Measurements from ENCODE around the gene ZDHHC14.

ZDHHC14 gene

DNA sequence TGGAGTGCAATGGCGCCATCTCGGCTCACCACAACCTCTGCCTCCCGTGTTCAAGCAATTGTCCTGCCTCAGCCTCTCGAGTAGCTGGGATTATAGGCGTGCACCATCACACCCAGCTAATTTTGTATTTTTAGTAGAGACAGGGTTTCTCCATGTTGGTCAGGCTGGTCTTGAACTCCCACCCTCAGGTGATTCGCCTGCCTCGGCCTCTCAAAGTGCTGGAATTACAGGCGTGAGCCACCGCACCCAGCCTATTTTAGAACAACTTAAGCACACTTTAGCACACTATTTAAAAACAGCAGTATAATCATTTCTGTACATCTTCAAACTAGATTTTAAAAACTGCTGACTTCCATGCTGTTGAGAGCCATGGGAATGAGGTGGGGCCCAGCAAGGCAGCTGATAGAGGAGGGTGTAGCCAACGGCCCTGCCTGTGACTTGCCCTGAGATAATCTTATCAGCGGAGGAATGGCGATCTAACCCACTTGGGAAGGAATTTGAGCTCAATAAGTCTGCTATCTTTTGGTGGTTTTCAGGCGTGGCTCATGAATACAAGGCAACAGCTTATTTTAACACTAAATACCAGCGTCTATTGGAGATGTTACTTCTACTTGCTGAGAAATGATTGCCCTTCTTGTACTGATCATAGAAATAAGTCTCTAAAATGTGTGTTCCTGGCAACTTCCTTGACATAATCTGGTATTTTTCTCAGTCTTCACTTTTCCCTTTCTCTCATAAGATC is 12.1 kb downstream of the ZDHHC14 start:
- TF ChIP-seq, protein P1, sequence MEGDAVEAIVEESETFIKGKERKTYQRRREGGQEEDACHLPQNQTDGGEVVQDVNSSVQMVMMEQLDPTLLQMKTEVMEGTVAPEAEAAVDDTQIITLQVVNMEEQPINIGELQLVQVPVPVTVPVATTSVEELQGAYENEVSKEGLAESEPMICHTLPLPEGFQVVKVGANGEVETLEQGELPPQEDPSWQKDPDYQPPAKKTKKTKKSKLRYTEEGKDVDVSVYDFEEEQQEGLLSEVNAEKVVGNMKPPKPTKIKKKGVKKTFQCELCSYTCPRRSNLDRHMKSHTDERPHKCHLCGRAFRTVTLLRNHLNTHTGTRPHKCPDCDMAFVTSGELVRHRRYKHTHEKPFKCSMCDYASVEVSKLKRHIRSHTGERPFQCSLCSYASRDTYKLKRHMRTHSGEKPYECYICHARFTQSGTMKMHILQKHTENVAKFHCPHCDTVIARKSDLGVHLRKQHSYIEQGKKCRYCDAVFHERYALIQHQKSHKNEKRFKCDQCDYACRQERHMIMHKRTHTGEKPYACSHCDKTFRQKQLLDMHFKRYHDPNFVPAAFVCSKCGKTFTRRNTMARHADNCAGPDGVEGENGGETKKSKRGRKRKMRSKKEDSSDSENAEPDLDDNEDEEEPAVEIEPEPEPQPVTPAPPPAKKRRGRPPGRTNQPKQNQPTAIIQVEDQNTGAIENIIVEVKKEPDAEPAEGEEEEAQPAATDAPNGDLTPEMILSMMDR (IDR thresholded peaks at IDR 0.05): no peak

GRCh38 chr6:157393669-157394327 is 12.8 kb downstream of the ZDHHC14 start:
- TF ChIP-seq, protein P1 (IDR thresholded peaks at IDR 0.05): no peak

DNA sequence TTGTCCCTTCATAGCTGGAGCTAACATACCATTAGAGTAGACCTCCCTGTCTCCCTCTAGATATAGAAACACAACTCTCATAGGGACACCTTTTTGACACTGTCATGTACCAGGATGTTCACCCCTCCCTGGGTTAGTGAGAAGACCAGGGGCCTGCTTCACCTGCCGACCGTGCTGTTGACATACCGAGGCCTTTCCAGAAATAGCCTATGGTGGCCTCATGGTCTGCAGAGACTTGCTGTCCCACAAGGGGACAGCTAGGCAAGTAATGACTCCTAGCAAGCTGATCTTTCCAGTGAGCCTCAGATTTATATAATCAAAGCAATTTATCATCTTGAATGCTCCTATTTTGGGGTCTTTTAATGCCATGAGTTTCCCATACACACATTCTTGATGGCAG is 15.0 kb downstream of the ZDHHC14 start:
- TF ChIP-seq, protein P1 (IDR thresholded peaks at IDR 0.05): no peak

GRCh38 chr6:157397660-157398059 is 16.7 kb downstream of the ZDHHC14 start:
- TF ChIP-seq, protein P1 (IDR thresholded peaks at IDR 0.05): no peak

DNA sequence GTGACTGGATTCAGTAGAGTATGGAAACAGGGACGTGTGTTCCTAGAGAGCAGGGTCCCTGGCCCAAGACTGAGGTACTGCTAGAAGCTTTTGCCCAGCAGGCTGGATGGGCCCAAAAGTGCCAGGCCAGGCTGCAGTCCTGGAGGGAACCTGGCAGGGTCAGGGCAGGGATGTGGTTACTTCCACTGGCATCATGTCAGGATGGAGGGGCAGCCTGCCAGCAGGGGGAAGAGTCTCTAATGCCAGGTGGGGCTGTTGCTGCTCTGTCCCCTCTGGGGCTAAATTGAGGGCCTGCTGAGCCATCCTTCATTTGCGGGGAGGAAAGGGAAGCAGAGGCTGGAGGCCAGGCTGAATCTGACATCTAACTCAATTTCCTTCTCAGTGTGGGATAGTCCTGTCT is 17.2 kb downstream of the ZDHHC14 start:
- TF ChIP-seq, protein P1 (IDR thresholded peaks at IDR 0.05): no peak

GRCh38 chr6:157400676-157401075 is 19.7 kb downstream of the ZDHHC14 start:
- TF ChIP-seq, protein P1 (IDR thresholded peaks at IDR 0.05): no peak

DNA sequence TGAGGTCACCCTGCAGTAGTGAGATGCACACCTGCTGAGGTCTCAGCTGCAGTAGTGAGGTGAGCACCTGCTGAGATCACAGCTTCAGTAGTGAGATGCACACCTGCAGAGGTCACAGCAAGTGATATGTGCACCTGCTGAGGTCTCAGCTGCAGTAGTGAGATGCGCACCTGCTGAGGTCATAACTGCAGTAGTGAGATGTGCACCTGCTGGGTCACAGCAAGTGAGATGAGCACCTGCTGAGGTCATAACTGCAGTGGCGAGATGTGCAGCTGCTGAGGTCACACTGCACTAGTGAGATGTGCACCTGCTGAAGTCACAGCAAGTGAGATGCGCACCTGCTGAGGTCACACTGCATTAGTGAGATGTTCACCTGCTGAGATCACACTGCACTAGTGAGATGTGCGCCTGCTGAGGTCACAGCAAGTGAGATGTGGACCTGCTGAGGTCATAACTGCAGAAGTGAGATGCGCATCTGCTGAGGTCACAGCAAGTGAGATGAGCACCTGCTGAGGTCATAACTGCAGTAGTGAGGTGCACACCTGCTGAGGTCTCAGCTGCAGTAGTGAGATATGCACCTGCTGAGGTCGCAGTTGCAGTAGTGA is 20.8 kb downstream of the ZDHHC14 start:
- TF ChIP-seq, protein P1 (IDR thresholded peaks at IDR 0.05): no peak

Data from LNCAP (cell line).